ENCODE data around the gene RBM19.

RBM19 gene, protein sequence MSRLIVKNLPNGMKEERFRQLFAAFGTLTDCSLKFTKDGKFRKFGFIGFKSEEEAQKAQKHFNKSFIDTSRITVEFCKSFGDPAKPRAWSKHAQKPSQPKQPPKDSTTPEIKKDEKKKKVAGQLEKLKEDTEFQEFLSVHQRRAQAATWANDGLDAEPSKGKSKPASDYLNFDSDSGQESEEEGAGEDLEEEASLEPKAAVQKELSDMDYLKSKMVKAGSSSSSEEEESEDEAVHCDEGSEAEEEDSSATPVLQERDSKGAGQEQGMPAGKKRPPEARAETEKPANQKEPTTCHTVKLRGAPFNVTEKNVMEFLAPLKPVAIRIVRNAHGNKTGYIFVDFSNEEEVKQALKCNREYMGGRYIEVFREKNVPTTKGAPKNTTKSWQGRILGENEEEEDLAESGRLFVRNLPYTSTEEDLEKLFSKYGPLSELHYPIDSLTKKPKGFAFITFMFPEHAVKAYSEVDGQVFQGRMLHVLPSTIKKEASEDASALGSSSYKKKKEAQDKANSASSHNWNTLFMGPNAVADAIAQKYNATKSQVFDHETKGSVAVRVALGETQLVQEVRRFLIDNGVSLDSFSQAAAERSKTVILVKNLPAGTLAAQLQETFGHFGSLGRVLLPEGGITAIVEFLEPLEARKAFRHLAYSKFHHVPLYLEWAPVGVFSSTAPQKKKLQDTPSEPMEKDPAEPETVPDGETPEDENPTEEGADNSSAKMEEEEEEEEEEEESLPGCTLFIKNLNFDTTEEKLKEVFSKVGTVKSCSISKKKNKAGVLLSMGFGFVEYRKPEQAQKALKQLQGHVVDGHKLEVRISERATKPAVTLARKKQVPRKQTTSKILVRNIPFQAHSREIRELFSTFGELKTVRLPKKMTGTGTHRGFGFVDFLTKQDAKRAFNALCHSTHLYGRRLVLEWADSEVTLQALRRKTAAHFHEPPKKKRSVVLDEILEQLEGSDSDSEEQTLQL

DNA sequence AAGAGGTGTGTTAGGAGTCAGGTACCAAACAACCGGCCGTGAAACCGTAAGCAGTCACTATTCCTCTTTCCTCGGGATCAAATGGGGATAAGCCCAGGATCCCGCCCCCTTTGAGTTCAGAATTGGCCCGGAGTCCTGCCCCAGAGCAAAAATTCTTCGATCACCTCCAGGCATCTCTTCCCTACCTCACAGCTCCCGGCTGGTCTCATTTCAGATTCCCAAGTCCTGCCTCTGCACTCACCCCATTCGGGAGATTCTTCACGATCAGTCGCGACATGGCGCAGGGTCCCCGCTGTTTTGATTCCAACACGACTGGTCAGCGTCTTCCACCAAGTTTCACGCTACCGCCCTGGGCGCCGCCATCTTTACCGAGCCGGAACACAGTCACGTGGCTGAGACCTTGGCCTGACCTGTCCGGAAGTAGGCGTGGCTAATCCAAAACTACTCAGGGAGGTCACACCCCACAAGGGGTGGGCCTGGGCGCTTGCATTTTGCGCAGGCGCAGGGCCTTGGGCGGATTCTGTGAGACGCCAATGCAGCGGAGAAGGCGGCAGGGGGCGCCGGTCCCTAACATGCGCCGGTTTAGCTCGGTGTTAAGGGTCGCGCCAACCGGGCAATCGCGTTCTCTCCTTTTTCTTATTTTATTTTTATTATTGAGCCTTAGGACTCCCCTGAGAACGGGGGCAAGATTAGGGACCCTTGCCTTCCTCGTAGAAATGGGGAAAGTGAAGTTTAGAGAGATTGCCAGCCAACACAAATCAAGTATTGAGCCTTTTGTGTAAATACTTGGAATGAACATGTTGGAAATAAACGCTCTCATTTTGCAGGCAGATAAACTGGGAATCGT is at the start of gene RBM19:
Gene RBM19 (minus strand): TSS at position 375 of the 847 bp plus-strand sequence. CDS start 98 bp downstream, at position 277.
- peak within 1 kb of the TSS; percentile 76 to 79 for H3K9ac ChIP-seq (ENCODE audit: low read depth in 1 of 2, low read length in 2 of 2)
- no peaks in the 10 kb centered on the region for H3K9me3 ChIP-seq (ENCODE audit: control insufficient read depth in 1 of 2, low read length in 2 of 2)
- no peak within 1 kb of the TSS for H3K27ac ChIP-seq (ENCODE audit: low read depth, low read length)
- H3K27me3 ChIP-seq (ENCODE audit: control insufficient read depth in 1 of 2, insufficient read depth in 2 of 2, low read length in 2 of 2): peaks cover 0 to 4% of the 10 kb centered on the region in 2 donors
- peak within 1 kb of the TSS; percentile 97 for H3K4me3 ChIP-seq (ENCODE audit: low read depth in 1 of 2, low read length in 2 of 2)
- peaks cover 12 to 15% of the 10 kb centered on the region in 2 donors for H3K36me3 ChIP-seq (ENCODE audit: control insufficient read depth in 1 of 2, insufficient read depth in 2 of 2, low read length in 2 of 2)
- H3K4me1 ChIP-seq (ENCODE audit: control insufficient read depth in 1 of 2, insufficient read depth in 2 of 2, low read length in 2 of 2): peaks cover 15 to 19% of the 10 kb centered on the region in 2 donors

DNA sequence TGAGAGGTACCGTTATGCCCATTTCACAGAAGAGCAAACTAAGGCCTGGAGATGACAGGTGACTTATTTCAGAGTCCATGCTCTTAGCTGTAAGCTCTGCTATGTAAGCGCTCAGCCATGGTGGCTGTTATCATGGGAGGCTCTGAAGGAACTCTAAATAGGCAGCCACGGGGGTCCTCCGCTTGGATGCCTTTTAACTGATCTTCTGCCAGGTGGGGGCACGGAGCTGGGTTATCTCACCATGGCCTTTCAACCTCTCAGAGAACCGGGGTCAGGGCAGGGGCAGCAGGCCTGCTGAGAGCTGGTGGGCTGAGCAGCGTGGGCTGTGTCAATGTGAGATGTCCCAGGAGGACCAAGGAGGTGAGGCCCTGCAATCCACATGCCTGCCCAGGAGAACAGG is 49.7 kb upstream of the RBM19 start:
- Histone ChIP-seq H3K4me1 (ENCODE audit: control insufficient read depth in 1 of 2, insufficient read depth in 2 of 2, low read length in 2 of 2) (no peaks in the 10 kb centered on the region), H3K9ac (ENCODE audit: low read depth in 1 of 2, low read length in 2 of 2) (no peak overlapping the region), H3K4me3 (ENCODE audit: low read depth in 1 of 2, low read length in 2 of 2) (no peak overlapping the region), H3K9me3 (ENCODE audit: control insufficient read depth in 1 of 2, low read length in 2 of 2) (no peaks in the 10 kb centered on the region), H3K36me3 (ENCODE audit: control insufficient read depth in 1 of 2, insufficient read depth in 2 of 2, low read length in 2 of 2) (no peaks in the 10 kb centered on the region), H3K27ac (ENCODE audit: low read depth, low read length) (no peak overlapping the region), H3K27me3 (ENCODE audit: control insufficient read depth in 1 of 2, insufficient read depth in 2 of 2, low read length in 2 of 2) (peaks cover 0 to 4% of the 10 kb centered on the region in 2 donors)

DNA sequence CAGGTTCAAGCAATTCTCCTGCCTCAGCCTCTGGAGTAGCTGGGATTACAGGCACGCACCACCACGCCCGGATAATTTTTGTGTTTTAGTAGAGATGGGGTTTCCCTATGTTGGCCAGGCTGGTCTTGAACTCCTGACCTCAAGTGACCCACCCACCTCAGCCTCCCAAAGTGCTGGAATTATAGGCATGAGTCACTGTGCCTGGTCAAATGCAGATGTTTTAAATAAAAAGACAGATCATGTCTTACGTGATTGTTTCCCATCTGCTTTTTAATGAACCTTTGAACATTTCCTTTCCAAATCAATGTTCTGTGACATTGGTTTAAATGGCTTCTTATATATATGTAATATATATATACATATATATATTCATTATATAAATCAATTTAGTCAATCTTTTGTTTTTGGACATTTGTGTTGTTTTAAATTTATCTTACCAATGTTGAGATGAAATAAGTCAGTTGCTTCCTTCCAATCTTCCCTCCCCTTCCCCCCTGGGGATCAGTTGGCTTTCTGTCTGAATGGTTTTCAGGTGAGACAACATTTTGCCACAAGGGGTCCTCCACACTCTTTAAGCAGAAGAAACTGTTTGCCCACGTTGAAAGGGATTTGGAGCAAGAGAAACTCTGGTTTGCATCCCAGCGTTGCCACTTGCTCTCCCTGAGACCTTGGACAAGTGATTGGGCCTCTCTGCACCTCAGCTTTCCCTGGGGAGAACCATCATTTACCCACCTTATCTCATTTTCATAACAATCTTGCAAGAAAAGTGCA is 47.6 kb upstream of the RBM19 start:
- H3K9me3 ChIP-seq (ENCODE audit: control insufficient read depth in 1 of 2, low read length in 2 of 2): no peaks in the 10 kb centered on the region
- peaks cover 0 to 4% of the 10 kb centered on the region in 2 donors for H3K27me3 ChIP-seq (ENCODE audit: control insufficient read depth in 1 of 2, insufficient read depth in 2 of 2, low read length in 2 of 2)
- no peak overlapping the region for H3K27ac ChIP-seq (ENCODE audit: low read depth, low read length)
- H3K4me1 ChIP-seq (ENCODE audit: control insufficient read depth in 1 of 2, insufficient read depth in 2 of 2, low read length in 2 of 2): no peaks in the 10 kb centered on the region
- no peaks in the 10 kb centered on the region for H3K36me3 ChIP-seq (ENCODE audit: control insufficient read depth in 1 of 2, insufficient read depth in 2 of 2, low read length in 2 of 2)
- no peak overlapping the region for H3K4me3 ChIP-seq (ENCODE audit: low read depth in 1 of 2, low read length in 2 of 2)
- H3K9ac ChIP-seq (ENCODE audit: low read depth in 1 of 2, low read length in 2 of 2): no peak overlapping the region

DNA sequence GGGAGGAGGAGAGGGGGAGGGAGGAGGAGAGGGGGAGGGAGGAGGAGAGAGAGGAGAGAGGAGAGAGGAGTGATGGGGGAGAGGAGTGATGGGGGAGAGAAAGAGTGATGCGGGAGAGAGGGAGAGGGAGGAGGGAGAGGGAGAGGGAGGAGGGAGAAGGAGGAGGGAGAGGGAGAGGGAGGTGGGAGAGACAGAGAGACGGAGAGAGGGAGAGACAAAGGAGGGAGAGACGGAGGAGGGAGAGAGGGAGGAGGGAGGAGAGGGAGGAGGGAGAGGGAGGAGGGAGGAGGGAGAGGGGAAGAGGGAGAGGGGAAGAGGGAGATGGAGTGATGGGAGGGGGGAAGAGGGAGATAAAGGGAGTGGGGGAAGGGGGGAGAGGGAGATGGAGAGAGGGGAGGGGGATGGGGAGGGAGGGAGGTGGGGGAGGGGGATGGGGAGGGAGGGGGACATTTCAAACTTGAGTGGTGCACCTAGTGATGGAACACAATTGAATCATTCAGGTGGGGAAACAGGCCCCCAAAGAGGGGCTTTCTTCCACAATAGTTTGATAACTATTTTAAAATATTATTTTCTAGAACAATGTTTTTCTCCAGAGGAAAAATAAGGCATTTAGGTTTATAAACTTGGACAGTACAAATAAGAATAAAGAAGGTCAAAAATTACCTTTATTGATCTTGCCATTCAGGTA is 46.8 kb upstream of the RBM19 start:
- Histone ChIP-seq H3K9me3 (ENCODE audit: control insufficient read depth in 1 of 2, low read length in 2 of 2) (no peaks in the 10 kb centered on the region), H3K27ac (ENCODE audit: low read depth, low read length) (no peak overlapping the region), H3K9ac (ENCODE audit: low read depth in 1 of 2, low read length in 2 of 2) (no peak overlapping the region), H3K4me3 (ENCODE audit: low read depth in 1 of 2, low read length in 2 of 2) (no peak overlapping the region), H3K27me3 (ENCODE audit: control insufficient read depth in 1 of 2, insufficient read depth in 2 of 2, low read length in 2 of 2) (peaks cover 0 to 3% of the 10 kb centered on the region in 2 donors), H3K36me3 (ENCODE audit: control insufficient read depth in 1 of 2, insufficient read depth in 2 of 2, low read length in 2 of 2) (no peaks in the 10 kb centered on the region), H3K4me1 (ENCODE audit: control insufficient read depth in 1 of 2, insufficient read depth in 2 of 2, low read length in 2 of 2) (no peaks in the 10 kb centered on the region)

DNA sequence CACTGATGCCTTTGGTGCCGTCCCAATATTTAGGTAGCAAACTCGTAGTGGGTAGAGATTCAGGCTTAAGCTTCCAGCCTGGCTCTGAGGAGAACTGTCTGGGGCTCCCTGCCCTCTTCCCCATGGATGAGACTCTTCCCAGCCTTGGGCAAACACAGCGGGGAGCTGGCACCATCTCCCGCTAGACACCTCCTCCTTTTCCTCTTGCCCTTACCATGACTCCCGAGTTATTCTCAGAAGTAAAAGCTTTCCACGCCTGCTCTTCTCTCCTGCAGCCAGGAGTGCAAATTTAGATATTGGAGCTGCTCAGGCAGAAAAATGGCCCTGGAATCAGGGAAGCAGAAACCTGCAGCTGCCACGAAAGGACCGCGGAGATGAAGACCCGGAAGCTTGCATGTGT is 45.6 kb upstream of the RBM19 start:
- H3K4me1 ChIP-seq (ENCODE audit: control insufficient read depth in 1 of 2, insufficient read depth in 2 of 2, low read length in 2 of 2): no peaks in the 10 kb centered on the region
- no peak overlapping the region for H3K9ac ChIP-seq (ENCODE audit: low read depth in 1 of 2, low read length in 2 of 2)
- no peaks in the 10 kb centered on the region for H3K36me3 ChIP-seq (ENCODE audit: control insufficient read depth in 1 of 2, insufficient read depth in 2 of 2, low read length in 2 of 2)
- H3K9me3 ChIP-seq (ENCODE audit: control insufficient read depth in 1 of 2, low read length in 2 of 2): no peaks in the 10 kb centered on the region
- no peak overlapping the region for H3K27ac ChIP-seq (ENCODE audit: low read depth, low read length)
- no peak overlapping the region for H3K4me3 ChIP-seq (ENCODE audit: low read depth in 1 of 2, low read length in 2 of 2)
- H3K27me3 ChIP-seq (ENCODE audit: control insufficient read depth in 1 of 2, insufficient read depth in 2 of 2, low read length in 2 of 2): peaks cover 0 to 2% of the 10 kb centered on the region in 2 donors

DNA sequence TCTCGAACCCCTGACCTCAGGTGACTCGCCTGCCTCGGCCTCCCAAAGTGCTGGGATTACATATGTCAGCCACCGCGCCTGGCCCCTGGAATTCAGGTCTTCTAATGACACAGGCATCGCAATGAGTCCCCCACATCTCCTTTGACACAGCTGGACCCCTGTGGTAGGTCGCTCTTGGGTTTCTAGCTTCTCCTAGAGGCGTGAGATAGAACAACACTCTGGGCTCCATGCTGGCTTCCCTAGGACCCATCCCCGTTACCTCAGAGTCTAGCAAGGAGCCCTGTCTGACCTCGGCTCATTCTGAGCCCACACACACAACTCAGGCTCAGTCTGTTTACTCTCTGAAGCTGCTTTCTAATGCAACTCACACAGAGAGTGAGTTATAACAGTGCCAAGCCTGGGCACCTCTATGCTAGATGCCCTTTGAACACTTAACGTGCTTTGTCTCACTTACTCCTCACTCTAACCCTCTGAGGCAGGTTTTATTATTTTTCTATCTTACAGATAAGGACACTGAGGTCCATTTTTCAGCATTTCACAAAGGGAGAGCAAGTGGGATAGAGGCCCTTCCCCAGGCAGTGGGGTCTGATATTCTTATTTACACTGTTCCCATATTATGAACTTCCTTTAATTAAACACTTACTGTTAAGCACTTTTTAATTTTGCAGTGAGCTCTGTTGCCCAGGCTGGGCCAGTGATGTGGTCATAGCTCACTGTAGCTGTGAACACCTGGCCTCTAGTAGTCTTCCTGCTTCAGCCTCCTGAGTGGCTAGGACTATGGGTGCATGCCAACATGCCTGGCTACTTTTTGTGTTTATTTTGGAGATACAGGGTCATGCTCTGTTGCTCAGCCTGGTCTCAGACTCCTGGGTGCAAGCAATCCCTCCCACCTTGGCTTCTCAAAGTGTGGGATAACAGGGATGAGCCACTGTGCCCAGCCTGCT is 40.6 kb upstream of the RBM19 start:
- Histone ChIP-seq H3K4me3 (ENCODE audit: low read depth in 1 of 2, low read length in 2 of 2) (no peak overlapping the region), H3K4me1 (ENCODE audit: control insufficient read depth in 1 of 2, insufficient read depth in 2 of 2, low read length in 2 of 2) (no peaks in the 10 kb centered on the region), H3K36me3 (ENCODE audit: control insufficient read depth in 1 of 2, insufficient read depth in 2 of 2, low read length in 2 of 2) (no peaks in the 10 kb centered on the region), H3K9me3 (ENCODE audit: control insufficient read depth in 1 of 2, low read length in 2 of 2) (no peaks in the 10 kb centered on the region), H3K27ac (ENCODE audit: low read depth, low read length) (no peak overlapping the region), H3K9ac (ENCODE audit: low read depth in 1 of 2, low read length in 2 of 2) (no peak overlapping the region), H3K27me3 (ENCODE audit: control insufficient read depth in 1 of 2, insufficient read depth in 2 of 2, low read length in 2 of 2) (peaks cover 5 to 6% of the 10 kb centered on the region in 2 donors)

DNA sequence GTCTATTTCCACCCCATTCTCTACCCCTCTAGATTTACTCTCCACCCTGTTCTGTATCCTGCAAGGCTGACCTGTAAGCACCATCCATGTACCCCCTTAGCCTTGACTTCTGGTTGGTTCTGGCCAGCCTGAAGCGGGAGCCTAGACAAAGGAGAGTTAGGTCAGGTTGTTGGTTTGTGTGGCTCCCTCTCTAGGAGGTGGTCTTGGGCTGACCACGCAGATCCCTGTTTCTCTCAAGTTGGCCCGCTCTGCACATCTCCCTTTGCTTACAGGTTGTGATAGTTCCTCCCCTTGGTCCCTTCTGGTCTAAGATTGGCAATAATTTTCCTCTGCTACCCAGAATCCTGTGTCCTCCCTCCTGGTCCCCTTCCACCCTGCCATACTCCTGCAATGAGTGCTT is 38.3 kb upstream of the RBM19 start:
- no peak overlapping the region for H3K4me3 ChIP-seq (ENCODE audit: low read depth in 1 of 2, low read length in 2 of 2)
- no peak overlapping the region for H3K27ac ChIP-seq (ENCODE audit: low read depth, low read length)
- H3K27me3 ChIP-seq (ENCODE audit: control insufficient read depth in 1 of 2, insufficient read depth in 2 of 2, low read length in 2 of 2): peaks cover 5 to 6% of the 10 kb centered on the region in 2 donors
- H3K9ac ChIP-seq (ENCODE audit: low read depth in 1 of 2, low read length in 2 of 2): no peak overlapping the region
- no peaks in the 10 kb centered on the region for H3K36me3 ChIP-seq (ENCODE audit: control insufficient read depth in 1 of 2, insufficient read depth in 2 of 2, low read length in 2 of 2)
- H3K4me1 ChIP-seq (ENCODE audit: control insufficient read depth in 1 of 2, insufficient read depth in 2 of 2, low read length in 2 of 2): no peaks in the 10 kb centered on the region
- no peaks in the 10 kb centered on the region for H3K9me3 ChIP-seq (ENCODE audit: control insufficient read depth in 1 of 2, low read length in 2 of 2)

DNA sequence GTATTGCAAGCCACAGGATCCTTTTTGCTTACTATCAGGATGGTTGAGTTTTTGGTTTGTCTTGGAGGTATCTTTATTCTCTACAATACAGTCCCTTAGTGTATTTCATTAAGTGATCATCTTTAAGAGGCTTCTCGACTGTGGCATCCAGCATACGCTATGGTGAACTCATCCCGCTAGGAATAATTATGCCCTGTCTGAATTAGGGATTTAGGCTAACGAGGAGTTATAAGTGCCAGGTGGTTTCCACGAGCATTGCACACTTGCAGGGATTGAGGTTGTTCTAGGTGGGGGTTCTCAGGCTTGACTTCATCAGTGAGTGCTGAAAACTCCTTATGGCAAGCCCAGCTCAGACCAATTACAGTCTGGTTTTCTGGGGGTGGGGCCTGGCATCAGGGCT is 37.2 kb upstream of the RBM19 start:
- no peaks in the 10 kb centered on the region for H3K9me3 ChIP-seq (ENCODE audit: control insufficient read depth in 1 of 2, low read length in 2 of 2)
- H3K27me3 ChIP-seq (ENCODE audit: control insufficient read depth in 1 of 2, insufficient read depth in 2 of 2, low read length in 2 of 2): peaks cover 5 to 9% of the 10 kb centered on the region in 2 donors
- H3K27ac ChIP-seq (ENCODE audit: low read depth, low read length): no peak overlapping the region
- H3K4me3 ChIP-seq (ENCODE audit: low read depth in 1 of 2, low read length in 2 of 2): no peak overlapping the region
- no peaks in the 10 kb centered on the region for H3K4me1 ChIP-seq (ENCODE audit: control insufficient read depth in 1 of 2, insufficient read depth in 2 of 2, low read length in 2 of 2)
- H3K9ac ChIP-seq (ENCODE audit: low read depth in 1 of 2, low read length in 2 of 2): no peak overlapping the region
- H3K36me3 ChIP-seq (ENCODE audit: control insufficient read depth in 1 of 2, insufficient read depth in 2 of 2, low read length in 2 of 2): no peaks in the 10 kb centered on the region
